ENCODE data around the gene PNMT. TPM values are rescaled to one million over a fixed set of nuclear protein-coding genes. Genes with fewer than 3 reads are reported as not detected.

Gene PNMT
- total and polyA plus RNA-seq, 2 of the 13 experiments (the other 11 are each of a cell fraction or from before 2014, with no cell fraction given) = 0.25 TPM; not detected in 1

DNA sequence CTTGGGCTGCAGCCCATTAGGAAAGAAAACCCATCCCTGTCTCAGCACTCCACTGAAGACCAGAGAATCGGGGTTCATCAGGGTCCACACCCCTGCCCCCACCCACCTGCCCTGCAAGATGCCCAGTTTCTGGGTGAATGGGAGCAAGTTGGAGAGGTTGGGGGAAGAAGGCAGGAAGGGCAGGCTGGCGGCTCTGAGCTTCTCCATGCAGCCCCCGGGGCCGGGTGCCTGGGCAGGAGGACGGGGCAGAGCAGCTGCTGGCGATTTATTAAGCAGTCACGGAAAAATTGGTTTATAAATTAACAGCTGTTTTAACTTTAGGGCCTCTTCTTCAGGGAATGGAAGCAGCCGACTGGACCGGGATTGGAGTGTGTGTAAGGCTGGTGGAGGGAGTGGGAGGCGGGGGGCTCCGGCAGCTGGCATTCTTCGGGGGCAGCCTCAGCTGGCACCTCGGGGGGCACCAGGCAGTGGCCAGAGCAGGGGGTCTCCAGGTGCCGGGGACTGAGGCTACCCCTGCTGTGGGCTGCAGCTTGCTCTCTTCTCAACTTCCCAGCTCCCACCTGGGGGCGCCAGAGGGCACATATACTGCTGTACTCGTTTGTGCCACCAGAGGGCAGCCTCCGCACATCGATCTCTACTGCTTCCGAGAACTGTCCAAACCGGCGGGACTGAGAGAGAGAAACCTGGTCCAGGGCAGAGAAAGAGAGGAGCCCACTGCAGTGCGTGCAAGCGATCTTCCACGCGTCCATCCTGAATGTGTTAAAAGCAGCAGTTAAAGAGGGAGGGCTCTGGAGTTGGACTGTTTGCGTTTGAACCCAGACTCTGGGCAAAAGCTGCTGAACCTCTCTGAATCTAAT, 46.5 kb upstream of the PNMT start (continued):
- TF ChIP-seq ZBTB38 (CRISPR knock-in tag; IDR thresholded peaks at IDR 0.05) (0 out of 2 replicates have a peak, but pooled peaks have one; percentile 18), NFE2L2 (IDR thresholded peaks at IDR 0.05; ENCODE audit: low read length) (peak; percentile 10; the same call in 1 of the 2 replicates), ZNF180 (CRISPR knock-in tag; IDR thresholded peaks at IDR 0.05; ENCODE audit: borderline replicate concordance, low read depth) (no peak)
- TF ChIP-seq, protein P1, sequence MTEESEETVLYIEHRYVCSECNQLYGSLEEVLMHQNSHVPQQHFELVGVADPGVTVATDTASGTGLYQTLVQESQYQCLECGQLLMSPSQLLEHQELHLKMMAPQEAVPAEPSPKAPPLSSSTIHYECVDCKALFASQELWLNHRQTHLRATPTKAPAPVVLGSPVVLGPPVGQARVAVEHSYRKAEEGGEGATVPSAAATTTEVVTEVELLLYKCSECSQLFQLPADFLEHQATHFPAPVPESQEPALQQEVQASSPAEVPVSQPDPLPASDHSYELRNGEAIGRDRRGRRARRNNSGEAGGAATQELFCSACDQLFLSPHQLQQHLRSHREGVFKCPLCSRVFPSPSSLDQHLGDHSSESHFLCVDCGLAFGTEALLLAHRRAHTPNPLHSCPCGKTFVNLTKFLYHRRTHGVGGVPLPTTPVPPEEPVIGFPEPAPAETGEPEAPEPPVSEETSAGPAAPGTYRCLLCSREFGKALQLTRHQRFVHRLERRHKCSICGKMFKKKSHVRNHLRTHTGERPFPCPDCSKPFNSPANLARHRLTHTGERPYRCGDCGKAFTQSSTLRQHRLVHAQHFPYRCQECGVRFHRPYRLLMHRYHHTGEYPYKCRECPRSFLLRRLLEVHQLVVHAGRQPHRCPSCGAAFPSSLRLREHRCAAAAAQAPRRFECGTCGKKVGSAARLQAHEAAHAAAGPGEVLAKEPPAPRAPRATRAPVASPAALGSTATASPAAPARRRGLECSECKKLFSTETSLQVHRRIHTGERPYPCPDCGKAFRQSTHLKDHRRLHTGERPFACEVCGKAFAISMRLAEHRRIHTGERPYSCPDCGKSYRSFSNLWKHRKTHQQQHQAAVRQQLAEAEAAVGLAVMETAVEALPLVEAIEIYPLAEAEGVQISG (CRISPR knock-in tag; IDR thresholded peaks at IDR 0.05) = peak; percentile 76
- TF ChIP-seq, protein P2, sequence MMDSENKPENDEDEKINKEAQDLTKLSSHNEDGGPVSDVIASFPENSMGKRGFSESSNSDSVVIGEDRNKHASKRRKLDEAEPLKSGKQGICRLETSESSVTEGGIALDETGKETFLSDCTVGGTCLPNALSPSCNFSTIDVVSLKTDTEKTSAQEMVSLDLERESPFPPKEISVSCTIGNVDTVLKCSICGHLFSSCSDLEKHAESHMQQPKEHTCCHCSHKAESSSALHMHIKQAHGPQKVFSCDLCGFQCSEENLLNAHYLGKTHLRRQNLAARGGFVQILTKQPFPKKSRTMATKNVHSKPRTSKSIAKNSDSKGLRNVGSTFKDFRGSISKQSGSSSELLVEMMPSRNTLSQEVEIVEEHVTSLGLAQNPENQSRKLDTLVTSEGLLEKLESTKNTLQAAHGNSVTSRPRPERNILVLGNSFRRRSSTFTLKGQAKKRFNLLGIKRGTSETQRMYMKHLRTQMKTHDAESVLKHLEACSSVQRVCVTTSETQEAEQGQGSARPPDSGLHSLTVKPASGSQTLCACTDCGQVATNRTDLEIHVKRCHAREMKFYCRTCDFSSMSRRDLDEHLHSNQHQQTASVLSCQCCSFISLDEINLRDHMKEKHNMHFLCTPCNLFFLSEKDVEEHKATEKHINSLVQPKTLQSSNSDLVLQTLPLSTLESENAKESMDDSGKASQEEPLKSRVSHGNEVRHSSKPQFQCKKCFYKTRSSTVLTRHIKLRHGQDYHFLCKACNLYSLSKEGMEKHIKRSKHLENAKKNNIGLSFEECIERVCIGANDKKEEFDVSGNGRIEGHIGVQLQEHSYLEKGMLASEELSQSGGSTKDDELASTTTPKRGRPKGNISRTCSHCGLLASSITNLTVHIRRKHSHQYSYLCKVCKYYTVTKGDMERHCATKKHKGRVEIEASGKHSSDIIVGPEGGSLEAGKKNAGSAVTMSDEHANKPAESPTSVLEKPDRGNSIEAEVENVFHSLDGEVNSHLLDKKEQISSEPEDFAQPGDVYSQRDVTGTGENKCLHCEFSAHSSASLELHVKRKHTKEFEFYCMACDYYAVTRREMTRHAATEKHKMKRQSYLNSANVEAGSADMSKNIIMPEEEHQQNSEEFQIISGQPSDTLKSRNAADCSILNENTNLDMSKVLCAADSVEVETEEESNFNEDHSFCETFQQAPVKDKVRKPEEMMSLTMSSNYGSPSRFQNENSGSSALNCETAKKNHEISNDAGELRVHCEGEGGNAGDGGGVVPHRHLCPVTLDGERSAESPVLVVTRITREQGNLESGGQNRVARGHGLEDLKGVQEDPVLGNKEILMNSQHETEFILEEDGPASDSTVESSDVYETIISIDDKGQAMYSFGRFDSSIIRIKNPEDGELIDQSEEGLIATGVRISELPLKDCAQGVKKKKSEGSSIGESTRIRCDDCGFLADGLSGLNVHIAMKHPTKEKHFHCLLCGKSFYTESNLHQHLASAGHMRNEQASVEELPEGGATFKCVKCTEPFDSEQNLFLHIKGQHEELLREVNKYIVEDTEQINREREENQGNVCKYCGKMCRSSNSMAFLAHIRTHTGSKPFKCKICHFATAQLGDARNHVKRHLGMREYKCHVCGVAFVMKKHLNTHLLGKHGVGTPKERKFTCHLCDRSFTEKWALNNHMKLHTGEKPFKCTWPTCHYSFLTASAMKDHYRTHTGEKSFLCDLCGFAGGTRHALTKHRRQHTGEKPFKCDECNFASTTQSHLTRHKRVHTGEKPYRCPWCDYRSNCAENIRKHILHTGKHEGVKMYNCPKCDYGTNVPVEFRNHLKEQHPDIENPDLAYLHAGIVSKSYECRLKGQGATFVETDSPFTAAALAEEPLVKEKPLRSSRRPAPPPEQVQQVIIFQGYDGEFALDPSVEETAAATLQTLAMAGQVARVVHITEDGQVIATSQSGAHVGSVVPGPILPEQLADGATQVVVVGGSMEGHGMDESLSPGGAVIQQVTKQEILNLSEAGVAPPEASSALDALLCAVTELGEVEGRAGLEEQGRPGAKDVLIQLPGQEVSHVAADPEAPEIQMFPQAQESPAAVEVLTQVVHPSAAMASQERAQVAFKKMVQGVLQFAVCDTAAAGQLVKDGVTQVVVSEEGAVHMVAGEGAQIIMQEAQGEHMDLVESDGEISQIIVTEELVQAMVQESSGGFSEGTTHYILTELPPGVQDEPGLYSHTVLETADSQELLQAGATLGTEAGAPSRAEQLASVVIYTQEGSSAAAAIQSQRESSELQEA (CRISPR knock-in tag; IDR thresholded peaks at IDR 0.05; ENCODE audit: not compliant biosample characterization) = no peak
- TF ChIP-seq, protein P3, sequence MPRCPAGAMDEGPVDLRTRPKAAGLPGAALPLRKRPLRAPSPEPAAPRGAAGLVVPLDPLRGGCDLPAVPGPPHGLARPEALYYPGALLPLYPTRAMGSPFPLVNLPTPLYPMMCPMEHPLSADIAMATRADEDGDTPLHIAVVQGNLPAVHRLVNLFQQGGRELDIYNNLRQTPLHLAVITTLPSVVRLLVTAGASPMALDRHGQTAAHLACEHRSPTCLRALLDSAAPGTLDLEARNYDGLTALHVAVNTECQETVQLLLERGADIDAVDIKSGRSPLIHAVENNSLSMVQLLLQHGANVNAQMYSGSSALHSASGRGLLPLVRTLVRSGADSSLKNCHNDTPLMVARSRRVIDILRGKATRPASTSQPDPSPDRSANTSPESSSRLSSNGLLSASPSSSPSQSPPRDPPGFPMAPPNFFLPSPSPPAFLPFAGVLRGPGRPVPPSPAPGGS (CRISPR knock-in tag; IDR thresholded peaks at IDR 0.05) = 0 out of 2 replicates have a peak, but pooled peaks have one; percentile 16
- TF ChIP-seq, protein P4, sequence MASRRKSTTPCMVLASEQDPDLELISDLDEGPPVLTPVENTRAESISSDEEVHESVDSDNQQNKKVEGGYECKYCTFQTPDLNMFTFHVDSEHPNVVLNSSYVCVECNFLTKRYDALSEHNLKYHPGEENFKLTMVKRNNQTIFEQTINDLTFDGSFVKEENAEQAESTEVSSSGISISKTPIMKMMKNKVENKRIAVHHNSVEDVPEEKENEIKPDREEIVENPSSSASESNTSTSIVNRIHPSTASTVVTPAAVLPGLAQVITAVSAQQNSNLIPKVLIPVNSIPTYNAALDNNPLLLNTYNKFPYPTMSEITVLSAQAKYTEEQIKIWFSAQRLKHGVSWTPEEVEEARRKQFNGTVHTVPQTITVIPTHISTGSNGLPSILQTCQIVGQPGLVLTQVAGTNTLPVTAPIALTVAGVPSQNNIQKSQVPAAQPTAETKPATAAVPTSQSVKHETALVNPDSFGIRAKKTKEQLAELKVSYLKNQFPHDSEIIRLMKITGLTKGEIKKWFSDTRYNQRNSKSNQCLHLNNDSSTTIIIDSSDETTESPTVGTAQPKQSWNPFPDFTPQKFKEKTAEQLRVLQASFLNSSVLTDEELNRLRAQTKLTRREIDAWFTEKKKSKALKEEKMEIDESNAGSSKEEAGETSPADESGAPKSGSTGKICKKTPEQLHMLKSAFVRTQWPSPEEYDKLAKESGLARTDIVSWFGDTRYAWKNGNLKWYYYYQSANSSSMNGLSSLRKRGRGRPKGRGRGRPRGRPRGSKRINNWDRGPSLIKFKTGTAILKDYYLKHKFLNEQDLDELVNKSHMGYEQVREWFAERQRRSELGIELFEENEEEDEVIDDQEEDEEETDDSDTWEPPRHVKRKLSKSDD (CRISPR knock-in tag; IDR thresholded peaks at IDR 0.05; ENCODE audit: low read depth) = 0 out of 2 replicates have a peak, but pooled peaks have one; percentile 38
- TF ChIP-seq, protein P5, sequence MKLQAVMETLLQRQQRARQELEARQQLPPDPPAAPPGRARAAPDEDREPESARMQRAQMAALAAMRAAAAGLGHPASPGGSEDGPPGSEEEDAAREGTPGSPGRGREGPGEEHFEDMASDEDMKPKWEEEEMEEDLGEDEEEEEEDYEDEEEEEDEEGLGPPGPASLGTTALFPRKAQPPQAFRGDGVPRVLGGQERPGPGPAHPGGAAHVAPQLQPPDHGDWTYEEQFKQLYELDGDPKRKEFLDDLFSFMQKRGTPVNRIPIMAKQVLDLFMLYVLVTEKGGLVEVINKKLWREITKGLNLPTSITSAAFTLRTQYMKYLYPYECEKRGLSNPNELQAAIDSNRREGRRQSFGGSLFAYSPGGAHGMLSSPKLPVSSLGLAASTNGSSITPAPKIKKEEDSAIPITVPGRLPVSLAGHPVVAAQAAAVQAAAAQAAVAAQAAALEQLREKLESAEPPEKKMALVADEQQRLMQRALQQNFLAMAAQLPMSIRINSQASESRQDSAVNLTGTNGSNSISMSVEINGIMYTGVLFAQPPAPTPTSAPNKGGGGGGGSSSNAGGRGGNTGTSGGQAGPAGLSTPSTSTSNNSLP (IDR thresholded peaks at IDR 0.05; ENCODE audit: low read depth, low read length) = peak; percentile 67
